Measurements from ENCODE around the gene ANGEL1.

GRCh38 chr14:76786601-76787000 lies 26.1 kb downstream of the ANGEL1 start:
- TF ChIP-seq, protein P1, sequence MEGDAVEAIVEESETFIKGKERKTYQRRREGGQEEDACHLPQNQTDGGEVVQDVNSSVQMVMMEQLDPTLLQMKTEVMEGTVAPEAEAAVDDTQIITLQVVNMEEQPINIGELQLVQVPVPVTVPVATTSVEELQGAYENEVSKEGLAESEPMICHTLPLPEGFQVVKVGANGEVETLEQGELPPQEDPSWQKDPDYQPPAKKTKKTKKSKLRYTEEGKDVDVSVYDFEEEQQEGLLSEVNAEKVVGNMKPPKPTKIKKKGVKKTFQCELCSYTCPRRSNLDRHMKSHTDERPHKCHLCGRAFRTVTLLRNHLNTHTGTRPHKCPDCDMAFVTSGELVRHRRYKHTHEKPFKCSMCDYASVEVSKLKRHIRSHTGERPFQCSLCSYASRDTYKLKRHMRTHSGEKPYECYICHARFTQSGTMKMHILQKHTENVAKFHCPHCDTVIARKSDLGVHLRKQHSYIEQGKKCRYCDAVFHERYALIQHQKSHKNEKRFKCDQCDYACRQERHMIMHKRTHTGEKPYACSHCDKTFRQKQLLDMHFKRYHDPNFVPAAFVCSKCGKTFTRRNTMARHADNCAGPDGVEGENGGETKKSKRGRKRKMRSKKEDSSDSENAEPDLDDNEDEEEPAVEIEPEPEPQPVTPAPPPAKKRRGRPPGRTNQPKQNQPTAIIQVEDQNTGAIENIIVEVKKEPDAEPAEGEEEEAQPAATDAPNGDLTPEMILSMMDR (IDR thresholded peaks at IDR 0.05; ENCODE audit: poor library complexity): no peak
- TF ChIP-seq EZH2phosphoT487 (IDR thresholded peaks at IDR 0.05; ENCODE audit: low read depth, severe bottlenecking, unreplicated experiment) (no peak), EZH2 (IDR thresholded peaks at IDR 0.05; ENCODE audit: borderline replicate concordance) (no peak)
